HG02642 (cell line): ENCODE data around the gene AQR.
"Not testable (repeated sequence)": the region's sequence is repeated elsewhere in the genome, so short reads cannot be mapped to it uniquely, and the experiment has no call there.

ENCODE experiments used
- ATAC-seq: cut with Tn5 transposase; IDR thresholded peaks from one replicate; pipeline ENCODE4 v1.9.1; 2021; ENCODE audit warnings: mild to moderate bottlenecking; ENCODE audit not compliant: unreplicated experiment, poor library complexity

Gene AQR

GRCh38 chr15:34821831-34822230 lies 147.7 kb downstream of the AQR start:
- no peak for ATAC-seq

- ATAC-seq = no peak
Observed at GRCh38 chr15:34820110-34820509, 149.4 kb downstream of the AQR start.

DNA sequence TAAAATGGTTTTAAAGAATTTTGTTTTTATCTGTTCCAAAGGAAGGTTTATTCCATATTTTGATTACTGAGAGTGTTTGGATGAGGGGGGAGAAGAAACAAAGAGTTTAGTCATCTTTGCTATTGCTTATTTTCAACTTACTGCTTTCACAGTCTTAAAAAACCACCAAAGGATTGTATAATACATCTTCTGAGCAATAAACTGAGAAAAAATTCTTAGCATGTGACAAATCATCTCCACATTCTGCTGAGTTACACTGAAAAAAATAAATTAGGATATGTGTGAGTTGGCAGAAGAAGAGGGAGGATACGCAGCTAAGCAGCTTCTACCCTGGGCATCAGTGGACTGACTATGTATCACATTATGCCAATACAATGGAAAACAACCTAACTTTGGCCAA lies 151.0 kb downstream of the AQR start:
- no peak for ATAC-seq

DNA sequence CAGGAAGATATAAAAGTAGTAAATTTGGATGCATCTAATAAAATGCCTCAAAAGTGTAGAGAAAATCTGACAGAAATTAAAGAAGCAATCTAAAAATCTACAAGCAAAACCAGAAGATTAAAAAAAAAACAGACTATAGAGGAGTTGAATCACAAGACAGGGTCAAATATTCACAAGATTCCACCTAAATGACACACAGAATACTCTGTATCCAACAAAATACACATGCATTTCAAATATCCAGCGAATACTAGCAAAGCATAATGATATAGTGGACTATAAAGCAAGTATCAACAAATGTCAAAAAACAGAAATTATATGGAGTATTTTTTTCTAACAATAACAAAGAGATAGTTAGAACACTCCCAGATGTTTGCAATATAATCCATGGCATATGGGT lies 153.7 kb downstream of the AQR start:
- ATAC-seq = no peak

GRCh38 chr15:34813446-34814190 lies 155.9 kb downstream of the AQR start:
- ATAC-seq = no peak

GRCh38 chr15:34812868-34813365 lies 156.6 kb downstream of the AQR start:
- ATAC-seq = not testable (repeated sequence)

DNA sequence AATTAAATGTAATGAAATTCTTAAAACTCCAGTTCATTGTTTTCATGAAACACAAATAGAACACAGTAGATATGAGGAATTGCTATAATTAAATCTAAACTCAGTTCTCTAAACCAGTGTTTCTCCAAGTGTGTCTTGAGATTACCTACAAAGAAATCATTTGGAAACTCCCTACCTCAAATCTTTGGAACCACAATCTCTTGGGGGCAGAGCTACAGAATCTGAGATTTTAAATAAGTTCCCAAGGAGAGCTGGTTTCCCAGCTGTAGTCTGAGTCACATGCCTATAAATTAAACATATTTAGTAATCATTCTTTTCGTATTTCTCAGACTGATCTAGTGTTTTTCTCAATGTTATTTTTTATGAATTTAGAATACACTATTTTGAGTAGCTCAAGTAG lies 157.2 kb downstream of the AQR start:
- no peak for ATAC-seq

GRCh38 chr15:34810443-34811129 lies 159.0 kb downstream of the AQR start:
- no peak for ATAC-seq

DNA sequence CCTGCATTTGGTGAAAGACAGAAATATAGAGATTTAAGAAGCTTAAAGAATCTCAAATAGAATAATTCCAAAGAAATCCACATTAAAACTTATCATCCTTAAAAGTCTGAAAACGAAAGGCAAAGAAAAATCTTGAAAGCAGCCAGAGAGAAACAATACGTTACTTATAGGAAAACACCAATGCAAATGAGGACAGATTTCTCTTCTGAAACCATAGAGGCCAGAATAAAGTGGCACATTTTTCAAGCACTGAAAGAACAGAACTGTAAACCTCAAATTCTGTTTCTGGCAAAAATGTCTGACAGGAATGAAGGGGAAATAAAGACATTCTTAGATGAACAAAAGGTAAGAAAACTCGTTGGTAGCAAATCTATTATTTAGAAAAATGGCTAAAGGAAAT lies 160.4 kb downstream of the AQR start:
- no peak for ATAC-seq

GRCh38 chr15:34808016-34808415 lies 161.5 kb downstream of the AQR start:
- no peak for ATAC-seq

DNA sequence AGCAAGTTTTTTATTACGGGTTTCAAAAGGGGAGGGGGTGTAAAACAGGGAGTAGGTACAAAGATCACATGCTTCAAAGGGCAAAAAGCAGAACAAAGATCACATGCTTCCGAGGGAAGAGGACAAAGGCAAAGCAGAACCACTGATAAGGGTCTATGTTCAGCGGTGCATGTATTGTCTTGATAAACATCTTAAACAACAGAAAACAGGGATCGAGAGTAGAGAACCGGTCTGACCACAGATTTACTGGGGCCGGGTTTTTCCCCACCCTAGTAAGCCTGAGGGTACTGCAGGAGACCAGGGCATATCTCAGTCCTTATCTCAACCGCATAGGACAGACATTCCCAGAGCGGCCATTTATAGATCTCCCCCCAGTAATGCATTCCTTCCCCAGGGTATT lies 162.3 kb downstream of the AQR start:
- not testable (repeated sequence) for ATAC-seq

DNA sequence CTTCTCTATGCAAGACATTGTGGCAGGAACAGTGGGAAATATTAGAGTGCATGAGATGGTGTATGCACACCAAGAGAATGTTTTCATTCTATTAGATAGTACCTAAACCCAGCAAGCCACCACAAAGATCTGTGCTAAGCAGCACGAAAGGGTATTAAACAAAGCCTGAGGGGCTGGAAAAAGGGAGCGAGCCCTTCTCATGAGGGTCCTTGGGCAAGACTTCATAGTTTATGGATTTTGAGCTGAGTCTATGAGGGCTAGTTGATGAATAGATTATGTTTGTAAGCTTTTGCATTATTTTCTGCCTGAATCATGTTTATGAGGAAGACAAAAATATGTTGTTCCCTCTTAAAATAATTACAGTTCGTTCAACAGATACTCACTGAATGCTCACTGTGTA lies 164.8 kb downstream of the AQR start:
- ATAC-seq = no peak

DNA sequence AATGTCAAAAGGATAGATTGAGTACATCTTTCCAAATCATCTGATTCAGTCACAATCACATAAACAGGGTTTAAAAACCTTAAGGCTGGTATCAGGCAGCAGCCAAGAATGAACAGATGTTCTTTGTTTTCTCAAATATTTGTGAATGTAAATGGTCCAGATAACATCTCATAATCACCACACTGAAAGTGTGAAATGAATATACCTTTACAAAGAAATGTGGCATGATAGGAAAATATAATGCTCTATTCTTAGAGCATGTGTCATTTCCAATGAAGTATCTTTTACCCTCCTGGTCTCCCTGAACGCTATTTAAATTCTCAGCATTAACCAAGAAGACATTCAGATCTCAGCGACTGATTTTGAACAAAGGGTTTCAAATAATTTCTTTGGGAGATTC lies 165.4 kb downstream of the AQR start:
- ATAC-seq = no peak

GRCh38 chr15:34802803-34803750 lies 166.5 kb downstream of the AQR start:
- no peak for ATAC-seq

GRCh38 chr15:34802371-34802770 lies 167.2 kb downstream of the AQR start:
- no peak for ATAC-seq
